ENCODE data around the gene S100Z. TPM values are rescaled to one million over a fixed set of nuclear protein-coding genes. Genes with fewer than 3 reads are reported as not detected.
"Not testable (repeated sequence)": the region's sequence is repeated elsewhere in the genome, so short reads cannot be mapped to it uniquely, and the experiment has no call there.

S100Z gene
- total RNA-seq, result 1 to 10 TPM in 1 of 2 experiments, under 1 TPM in 1; 0.42 to 2.1 TPM

DNA sequence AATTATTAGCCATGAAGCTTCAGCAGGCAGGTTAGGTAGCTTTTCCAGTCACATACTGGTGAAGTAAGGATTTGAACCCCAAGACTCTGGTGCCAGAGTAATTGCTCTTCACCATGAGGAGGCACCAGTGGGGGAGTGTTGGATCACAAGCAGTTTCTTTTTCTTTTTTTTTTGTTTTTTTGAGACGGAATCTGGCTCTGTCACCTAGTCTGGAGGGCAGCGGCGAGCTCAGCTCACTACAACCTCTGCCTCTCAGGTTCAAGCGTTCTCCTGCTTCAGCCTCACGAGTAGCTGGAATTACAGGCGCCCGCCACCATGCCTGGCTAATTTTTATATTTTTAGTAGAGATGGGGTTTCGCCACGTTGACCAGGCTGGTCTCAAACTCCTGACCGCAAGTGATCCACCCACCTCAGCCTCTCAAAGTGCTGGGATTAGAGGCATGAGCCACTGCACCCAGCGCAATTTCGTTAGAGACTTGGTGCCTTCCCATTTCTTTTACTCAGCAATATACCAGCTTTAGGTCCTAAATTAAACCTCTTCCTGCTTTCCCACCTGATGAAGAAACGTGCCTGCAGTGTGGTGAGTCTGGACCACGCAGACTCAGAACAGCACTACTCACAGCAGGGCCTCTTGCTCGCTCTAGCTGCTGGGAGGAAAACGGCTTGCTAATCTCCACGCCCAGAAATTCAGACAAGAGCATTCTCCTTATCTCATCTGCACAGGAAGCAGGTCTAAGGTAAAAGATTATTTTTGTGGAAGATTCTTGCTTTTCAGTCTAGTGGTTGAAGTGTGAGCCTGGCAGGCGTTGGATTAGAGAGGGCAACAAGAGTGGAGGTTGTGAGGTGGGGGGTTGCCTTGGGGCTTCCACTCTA lies at the start of gene S100Z:
TSS of gene S100Z (plus strand) at position 596 of the 873 bp plus-strand sequence. CDS start 25,346 bp downstream, outside the sequence.
- peak within 1 kb of the TSS; percentile 72 for H3K27ac Mint-ChIP-seq
- H3K4me1 Mint-ChIP-seq, result peaks cover 36% of the 10 kb centered on the region
- H3K36me3 Mint-ChIP-seq, result peaks cover 11% of the 10 kb centered on the region
- peak; percentile 76 for DNase-seq
- ATAC-seq, result peak; percentile 94
- peaks cover 8% of the 10 kb centered on the region for H3K9me3 Mint-ChIP-seq (ENCODE audit: low read depth)
- CTCF ChIA-PET, result interaction anchor here (0.7 to 0.8 kb wide), 2 partner anchors 33 to 44 kb away, joined by 3 to 4 read pairs; no protein-coding TSS in a partner anchor
- H3K27me3 Mint-ChIP-seq, result no peaks in the 10 kb centered on the region
- H3K4me3 Mint-ChIP-seq, result peak within 1 kb of the TSS; percentile 43

GRCh38 chr5:76800579-76800978 lies 49.2 kb upstream of the S100Z start:
- H3K27me3 Mint-ChIP-seq, result peaks cover 5% of the 10 kb centered on the region
- ATAC-seq, result no peak
- no peaks in the 10 kb centered on the region for H3K9me3 Mint-ChIP-seq (ENCODE audit: low read depth)
- DNase-seq, result no peak
- H3K36me3 Mint-ChIP-seq, result no peaks in the 10 kb centered on the region
- no peak overlapping the region for H3K4me3 Mint-ChIP-seq
- CTCF ChIA-PET, result no interaction called here
- H3K27ac Mint-ChIP-seq, result no peak overlapping the region
- no peaks in the 10 kb centered on the region for H3K4me1 Mint-ChIP-seq

DNA sequence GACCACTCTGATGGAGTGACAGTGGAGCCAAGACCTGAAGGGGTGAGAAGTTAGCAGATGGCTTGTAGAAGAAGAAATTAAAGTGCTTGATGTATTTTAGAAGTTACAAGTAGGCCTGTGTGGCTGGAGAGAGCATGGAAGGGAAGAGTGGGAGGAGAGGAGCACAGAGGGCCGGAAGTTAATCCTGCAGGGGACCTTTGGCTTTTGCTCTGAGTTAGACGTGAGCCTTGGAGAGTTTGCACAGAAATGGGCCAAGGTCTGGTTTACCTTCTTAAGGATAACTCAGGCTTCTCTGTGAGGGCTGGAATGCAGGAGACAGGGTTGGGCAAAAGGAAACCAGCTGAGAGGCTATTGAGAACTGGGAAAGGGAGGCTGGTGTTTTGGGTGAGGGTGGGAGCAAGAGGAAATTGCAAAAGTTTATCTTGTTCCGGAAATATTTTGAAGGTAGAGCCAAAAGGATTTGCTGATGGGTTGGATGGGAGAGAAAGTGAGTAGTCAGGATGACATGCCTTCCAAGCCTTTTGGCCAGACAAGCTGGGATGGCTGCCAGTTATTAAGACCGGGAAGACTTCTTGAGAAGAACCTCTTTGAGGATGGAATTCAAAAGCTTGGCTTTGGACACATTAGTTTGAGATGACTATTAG lies 48.5 kb upstream of the S100Z start:
- Mint-ChIP-seq H3K27me3 (peaks cover 5% of the 10 kb centered on the region), H3K9me3 (ENCODE audit: low read depth) (no peaks in the 10 kb centered on the region), H3K27ac (no peak overlapping the region), H3K36me3 (no peaks in the 10 kb centered on the region), H3K4me1 (no peaks in the 10 kb centered on the region), H3K4me3 (no peak overlapping the region)
- DNase-seq (no peak), ATAC-seq (no peak)
- CTCF ChIA-PET, result no interaction called here

GRCh38 chr5:76801803-76802195 lies 48.0 kb upstream of the S100Z start:
- Mint-ChIP-seq H3K36me3 (no peaks in the 10 kb centered on the region), H3K9me3 (ENCODE audit: low read depth) (no peaks in the 10 kb centered on the region), H3K27ac (no peak overlapping the region), H3K4me3 (no peak overlapping the region), H3K4me1 (no peaks in the 10 kb centered on the region), H3K27me3 (peaks cover 5% of the 10 kb centered on the region)
- ATAC-seq (no peak), DNase-seq (no peak)
- CTCF ChIA-PET, result no interaction called here

- no peaks in the 10 kb centered on the region for H3K36me3 Mint-ChIP-seq
- no peak overlapping the region for H3K27ac Mint-ChIP-seq
- peaks cover 7% of the 10 kb centered on the region for H3K27me3 Mint-ChIP-seq
- H3K9me3 Mint-ChIP-seq (ENCODE audit: low read depth), result no peaks in the 10 kb centered on the region
- H3K4me3 Mint-ChIP-seq, result no peak overlapping the region
- no peaks in the 10 kb centered on the region for H3K4me1 Mint-ChIP-seq
- CTCF ChIA-PET, result interaction anchor here (0.6 to 0.7 kb wide), 2 partner anchors 37 to 629 kb away, joined by 3 read pairs; no protein-coding TSS in a partner anchor
- ATAC-seq (no peak), DNase-seq (no peak)
These were observed 45.5 kb upstream of the S100Z start for GRCh38 chr5:76804266-76804665.

GRCh38 chr5:76805821-76806505 lies 43.9 kb upstream of the S100Z start:
- DNase-seq (no peak), ATAC-seq (no peak)
- Mint-ChIP-seq H3K9me3 (ENCODE audit: low read depth) (no peaks in the 10 kb centered on the region), H3K4me3 (no peak overlapping the region), H3K4me1 (no peaks in the 10 kb centered on the region), H3K36me3 (no peaks in the 10 kb centered on the region), H3K27ac (no peak overlapping the region), H3K27me3 (peaks cover 7% of the 10 kb centered on the region)
- CTCF ChIA-PET, result interaction anchor here (0.6 to 0.7 kb wide), 3 partner anchors 16 to 66 kb away, joined by 3 read pairs; partner anchors contain the start of gene S100Z

DNA sequence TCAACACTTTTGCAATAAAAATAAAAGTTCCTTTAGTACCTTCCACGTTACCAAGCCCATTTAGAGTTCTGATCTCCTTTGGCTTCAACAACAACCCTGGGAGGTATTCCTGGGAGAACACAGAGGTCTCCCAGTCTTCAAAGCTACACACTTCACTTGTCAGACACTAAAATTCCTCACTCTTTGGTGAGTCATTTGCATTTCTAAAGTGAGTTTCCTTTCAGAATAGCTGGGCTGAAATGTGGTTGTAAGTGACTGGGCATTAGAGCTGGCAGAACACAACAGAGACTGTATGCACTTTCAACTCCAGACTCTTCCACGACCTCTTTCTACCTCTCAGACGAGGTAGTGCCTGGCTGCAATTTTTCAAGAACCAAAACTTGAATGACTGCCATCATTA lies 42.5 kb upstream of the S100Z start:
- DNase-seq (no peak), ATAC-seq (no peak)
- CTCF ChIA-PET, result interaction anchor here (1.1 to 1.2 kb wide), 3 partner anchors 8 to 33 kb away, joined by 3 to 4 read pairs (median 3); partner anchors contain the start of gene F2RL1
- Mint-ChIP-seq H3K27me3 (peaks cover 3% of the 10 kb centered on the region), H3K4me3 (no peak overlapping the region), H3K4me1 (no peaks in the 10 kb centered on the region), H3K9me3 (ENCODE audit: low read depth) (peaks cover 3% of the 10 kb centered on the region), H3K36me3 (no peaks in the 10 kb centered on the region), H3K27ac (no peak overlapping the region)

- Mint-ChIP-seq H3K4me1 (no peaks in the 10 kb centered on the region), H3K27ac (no peak overlapping the region), H3K36me3 (no peaks in the 10 kb centered on the region), H3K27me3 (peaks cover 3% of the 10 kb centered on the region), H3K9me3 (ENCODE audit: low read depth) (peaks cover 3% of the 10 kb centered on the region), H3K4me3 (no peak overlapping the region)
- CTCF ChIA-PET, result interaction anchor here (1.0 to 1.1 kb wide), 2 partner anchors 10 kb away, joined by 3 read pairs; partner anchors contain the start of gene F2RL1
- no peak for DNase-seq
- ATAC-seq, result no peak
These were observed 41.6 kb upstream of the S100Z start for GRCh38 chr5:76808141-76808691.

DNA sequence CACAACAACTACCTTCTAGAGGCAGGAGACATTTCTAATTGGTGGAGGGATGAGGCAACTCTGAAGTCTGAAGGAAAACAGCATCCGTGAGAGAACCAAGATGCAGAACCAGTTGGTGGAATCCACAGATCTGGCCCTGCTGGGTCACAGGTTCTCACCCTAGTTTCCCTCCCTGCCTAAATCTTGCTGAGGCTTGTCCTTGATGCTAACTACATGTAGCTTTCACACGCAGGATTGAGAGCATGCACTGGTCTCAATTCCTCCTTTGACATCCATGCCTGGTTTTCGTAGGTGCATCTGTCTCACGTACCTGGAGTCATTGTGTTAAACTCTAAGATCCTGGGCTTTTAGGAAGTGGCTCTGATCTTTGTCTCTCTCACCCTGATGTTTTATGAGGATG lies 40.7 kb upstream of the S100Z start:
- no peak overlapping the region for H3K4me3 Mint-ChIP-seq
- CTCF ChIA-PET, result interaction anchor here (1.0 kb wide), 1 partner anchor 35 kb away, joined by 3 read pairs; no protein-coding TSS in a partner anchor
- H3K27me3 Mint-ChIP-seq, result peaks cover 3% of the 10 kb centered on the region
- DNase-seq (no peak), ATAC-seq (no peak)
- peaks cover 3% of the 10 kb centered on the region for H3K9me3 Mint-ChIP-seq (ENCODE audit: low read depth)
- peaks cover 2% of the 10 kb centered on the region for H3K4me1 Mint-ChIP-seq
- H3K27ac Mint-ChIP-seq, result no peak overlapping the region
- no peaks in the 10 kb centered on the region for H3K36me3 Mint-ChIP-seq

DNA sequence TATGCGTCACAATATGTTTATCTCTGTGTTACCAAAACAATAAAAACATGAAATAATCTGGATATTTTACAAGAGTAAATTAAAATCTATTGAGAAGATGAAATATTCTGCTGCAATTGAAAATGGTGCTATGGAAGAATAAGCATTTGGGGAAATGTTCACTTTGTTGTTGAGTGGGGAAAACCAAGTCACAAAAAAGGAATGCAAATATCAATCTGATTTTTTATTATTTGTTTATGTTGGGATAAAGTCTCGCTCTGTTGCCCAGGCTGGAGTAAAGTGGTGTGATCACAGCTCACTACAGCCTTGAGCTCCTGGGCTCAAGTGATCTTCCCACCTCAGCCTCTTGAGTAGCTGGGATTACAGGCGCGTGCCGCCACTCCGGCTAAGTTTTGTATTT lies 39.6 kb upstream of the S100Z start:
- Mint-ChIP-seq H3K27ac (no peak overlapping the region), H3K36me3 (no peaks in the 10 kb centered on the region), H3K9me3 (ENCODE audit: low read depth) (peaks cover 3% of the 10 kb centered on the region), H3K4me3 (no peak overlapping the region), H3K4me1 (peaks cover 4% of the 10 kb centered on the region), H3K27me3 (peaks cover 3% of the 10 kb centered on the region)
- CTCF ChIA-PET, result interaction anchor here (1.4 kb wide), 1 partner anchor 9 kb away, joined by 4 read pairs; the partner anchor contains the start of gene F2RL1
- DNase-seq (no peak), ATAC-seq (no peak)

DNA sequence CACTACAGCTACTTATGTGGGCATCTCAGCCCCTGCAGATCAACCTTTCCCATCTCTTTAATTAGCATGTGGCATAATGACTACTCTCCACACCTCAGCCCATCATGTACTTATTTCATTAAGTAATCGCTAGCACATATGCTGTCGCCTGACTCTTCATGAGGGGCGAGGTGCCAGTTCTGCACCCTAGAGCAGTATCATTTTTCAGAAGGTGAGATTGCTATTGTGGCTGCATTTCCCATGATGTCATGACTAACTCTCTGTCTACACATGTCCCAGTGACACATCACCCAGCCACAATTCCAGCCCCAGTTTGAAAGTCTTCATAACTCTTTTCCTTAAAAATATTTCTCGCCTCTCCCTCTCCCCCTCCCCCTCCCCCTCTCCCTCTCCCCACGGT lies 38.6 kb upstream of the S100Z start:
- H3K27ac Mint-ChIP-seq, result no peak overlapping the region
- no peak for DNase-seq
- peaks cover 3% of the 10 kb centered on the region for H3K9me3 Mint-ChIP-seq (ENCODE audit: low read depth)
- CTCF ChIA-PET, result interaction anchor here (1.4 kb wide), 1 partner anchor 8 kb away, joined by 4 read pairs; the partner anchor contains the start of gene F2RL1
- H3K36me3 Mint-ChIP-seq, result no peaks in the 10 kb centered on the region
- no peak overlapping the region for H3K4me3 Mint-ChIP-seq
- peaks cover 4% of the 10 kb centered on the region for H3K4me1 Mint-ChIP-seq
- ATAC-seq, result no peak
- H3K27me3 Mint-ChIP-seq, result peaks cover 13% of the 10 kb centered on the region

DNA sequence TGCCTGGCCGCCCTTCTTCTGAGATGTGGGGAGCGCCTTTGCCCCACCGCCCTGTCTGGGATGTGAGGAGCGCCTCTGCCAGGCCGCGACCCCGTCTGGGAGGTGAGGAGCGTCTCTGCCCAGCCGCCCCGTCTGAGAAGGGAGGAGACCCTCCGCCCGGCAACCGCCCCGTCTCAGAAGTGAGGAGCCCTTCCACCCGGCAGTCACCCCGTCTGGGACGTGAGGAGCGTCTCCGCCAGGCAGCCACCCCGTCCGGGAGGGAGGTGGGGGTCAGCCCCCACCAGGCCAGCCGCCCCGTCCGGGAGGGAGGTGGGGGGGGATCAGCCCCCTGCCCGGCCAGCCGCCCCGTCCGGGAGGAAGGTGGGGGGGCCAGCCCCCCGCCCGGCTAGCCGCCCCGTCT lies 37.6 kb upstream of the S100Z start:
- H3K9me3 Mint-ChIP-seq (ENCODE audit: low read depth); CTCF ChIA-PET; DNase-seq; ATAC-seq; H3K36me3 Mint-ChIP-seq; H3K4me1 Mint-ChIP-seq; H3K27ac Mint-ChIP-seq; H3K4me3 Mint-ChIP-seq: not testable (repeated sequence)
- peaks cover 22% of the 10 kb centered on the region for H3K27me3 Mint-ChIP-seq
